ENCODE measurements around the gene TAF4B. TPM values are rescaled to one million over a fixed set of nuclear protein-coding genes. Genes with fewer than 3 reads are reported as not detected.

The TAF4B gene
- polyA plus RNA-seq, 3 donors = 0.64 to 1.2 (median 0.92) TPM

- no peak overlapping the region for H3K27ac Mint-ChIP-seq
Measured at GRCh38 chr18:26277374-26277773, 51.1 kb downstream of the TAF4B start.

DNA sequence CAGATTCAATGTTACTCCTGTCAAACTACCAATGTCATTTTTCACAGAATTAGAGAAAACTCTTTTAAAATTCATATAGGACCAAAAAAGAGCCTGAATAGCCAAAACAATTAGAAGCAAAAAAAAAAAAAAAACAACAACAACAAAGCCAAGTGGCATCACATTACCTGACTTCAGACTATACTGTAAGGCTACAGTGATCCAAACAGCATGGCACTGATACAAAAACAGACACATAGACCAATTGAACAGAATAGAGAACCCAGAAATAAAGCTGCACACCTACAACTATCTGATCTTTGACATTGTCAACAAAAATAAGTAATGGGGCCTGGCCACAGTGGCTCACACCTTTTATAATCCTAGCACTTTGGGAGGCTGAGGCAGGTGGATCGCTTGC, 53.2 kb downstream of the TAF4B start:
- Mint-ChIP-seq H3K4me3 (no peak overlapping the region), H3K27ac (no peak overlapping the region), H3K27me3 (ENCODE audit: low read depth in 3 of 3) (peaks cover 0 to 2% (median 0%) of the 10 kb centered on the region in 3 donors), H3K9me3 (peaks cover 0 to 9% (median 5%) of the 10 kb centered on the region in 7 donors), H3K36me3 (peaks cover 5 to 6% of the 10 kb centered on the region in 2 donors), H3K4me1 (no peaks in the 10 kb centered on the region)
- Histone ChIP-seq H3K4me3 (replicated peaks in 1 of 3; ENCODE audit: low read depth in 2 of 3, low read length in 3 of 3) (no peak overlapping the region), H3K36me3 (replicated peaks in 1 of 2; ENCODE audit: control insufficient read depth in 1 of 2, insufficient read depth in 2 of 2, low read length in 2 of 2) (no peaks in the 10 kb centered on the region), H4K20me1 (ENCODE audit: insufficient read depth, low read length) (no peaks in the 10 kb centered on the region), H3K4me1 (ENCODE audit: control insufficient read depth in 1 of 2, insufficient read depth in 2 of 2, low read length in 2 of 2) (no peaks in the 10 kb centered on the region), H3K27ac (ENCODE audit: low read depth in 1 of 2, low read length in 2 of 2) (no peak overlapping the region), H3K9ac (ENCODE audit: insufficient read depth, low read length, poor library complexity, severe bottlenecking) (no peak overlapping the region), H3K4me2 (replicated peaks; ENCODE audit: extremely low read depth, low read length, poor library complexity, severe bottlenecking) (no peak overlapping the region), H3K27me3 (ENCODE audit: control insufficient read depth in 2 of 2, insufficient read depth in 2 of 2, low read length in 2 of 2) (no peaks in the 10 kb centered on the region), H3K9me3 (replicated peaks in 1 of 2; ENCODE audit: control insufficient read depth in 1 of 2, insufficient read depth in 1 of 2, low read length in 2 of 2) (no peaks in the 10 kb centered on the region), H3K79me2 (ENCODE audit: insufficient read depth, low read length) (no peaks in the 10 kb centered on the region), H2AFZ (ENCODE audit: insufficient read depth, low read depth, low read length, poor library complexity, severe bottlenecking) (no peak overlapping the region)
- WGBS (ENCODE audit: insufficient coverage) = no CpG with 5 or more reads among the region's 1 CpG
- no peak for TF ChIP-seq CTCF (IDR thresholded peaks at IDR 0.05)
- intact Hi-C loops (cut with micrococcal nuclease) = no loop called here
- no peak for DNase-seq

More at GRCh38 chr18:26277374-26277773, 51.1 kb downstream of the TAF4B start:
- Histone ChIP-seq H3K36me3 (replicated peaks in 1 of 2; ENCODE audit: control insufficient read depth in 1 of 2, insufficient read depth in 2 of 2, low read length in 2 of 2) (no peaks in the 10 kb centered on the region), H3K79me2 (ENCODE audit: insufficient read depth, low read length) (no peaks in the 10 kb centered on the region), H3K27ac (ENCODE audit: low read depth in 1 of 2, low read length in 2 of 2) (no peak overlapping the region), H3K9ac (ENCODE audit: insufficient read depth, low read length, poor library complexity, severe bottlenecking) (no peak overlapping the region), H3K27me3 (ENCODE audit: control insufficient read depth in 2 of 2, insufficient read depth in 2 of 2, low read length in 2 of 2) (no peaks in the 10 kb centered on the region), H3K4me3 (replicated peaks in 1 of 3; ENCODE audit: low read depth in 2 of 3, low read length in 3 of 3) (no peak overlapping the region), H3K4me1 (ENCODE audit: control insufficient read depth in 1 of 2, insufficient read depth in 2 of 2, low read length in 2 of 2) (no peaks in the 10 kb centered on the region), H3K9me3 (replicated peaks in 1 of 2; ENCODE audit: control insufficient read depth in 1 of 2, insufficient read depth in 1 of 2, low read length in 2 of 2) (no peaks in the 10 kb centered on the region), H4K20me1 (ENCODE audit: insufficient read depth, low read length) (no peaks in the 10 kb centered on the region), H3K4me2 (replicated peaks; ENCODE audit: extremely low read depth, low read length, poor library complexity, severe bottlenecking) (no peak overlapping the region), H2AFZ (ENCODE audit: insufficient read depth, low read depth, low read length, poor library complexity, severe bottlenecking) (no peak overlapping the region)
- no CpG with 5 or more reads among the region's 3 CpGs for WGBS (ENCODE audit: insufficient coverage)
- no peak overlapping the region for H3K4me3 Mint-ChIP-seq
- DNase-seq = no peak
- H3K27me3 Mint-ChIP-seq (ENCODE audit: low read depth in 3 of 3) = peaks cover 0 to 2% (median 0%) of the 10 kb centered on the region in 3 donors
- intact Hi-C loops (cut with micrococcal nuclease) = no loop called here
- TF ChIP-seq CTCF (IDR thresholded peaks at IDR 0.05) = no peak
- H3K9me3 Mint-ChIP-seq = peaks cover 0 to 9% (median 5%) of the 10 kb centered on the region in 7 donors
- H3K4me1 Mint-ChIP-seq = no peaks in the 10 kb centered on the region
- peaks cover 3 to 5% of the 10 kb centered on the region in 2 donors for H3K36me3 Mint-ChIP-seq
